Inferior parietal cortex (tissue), 1 donor: ENCODE results near the gene ZER1.

Experiments
- DNase-seq: peaks from one replicate; pipeline ENCODE4 v3.0.0-alpha.2; 2016; ENCODE audit errors: extremely low spot score

The ZER1 gene

DNA sequence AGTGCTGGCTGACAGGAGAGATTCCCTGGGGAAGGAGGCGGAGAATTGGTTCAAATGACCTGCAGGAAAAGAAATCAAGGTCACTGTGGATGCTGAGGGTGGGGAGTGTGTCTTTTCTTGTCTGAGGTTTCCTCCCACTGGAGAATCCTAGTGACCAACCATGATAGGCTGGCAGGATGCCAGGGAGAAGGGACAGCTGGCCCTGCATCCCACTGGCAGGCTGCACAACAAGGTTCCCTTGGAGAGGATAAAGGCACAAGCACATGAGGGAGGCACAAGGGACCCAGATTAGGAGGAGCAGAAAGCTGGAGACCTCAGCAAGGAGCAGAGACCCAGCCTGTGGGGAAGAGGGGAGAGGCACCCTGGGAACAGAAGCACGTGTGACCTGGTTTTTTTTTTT is 36.4 kb downstream of the ZER1 start:
- DNase-seq: peak; percentile 43

- peak; percentile 63 for DNase-seq
Observed at GRCh38 chr9:128733256-128733655, 38.5 kb downstream of the ZER1 start.

- no peak for DNase-seq
Observed at GRCh38 chr9:128732576-128732975, 39.2 kb downstream of the ZER1 start.

- no peak for DNase-seq
Observed at GRCh38 chr9:128731691-128732090, 40.0 kb downstream of the ZER1 start.

- DNase-seq: no peak
Observed at GRCh38 chr9:128731093-128731492, 40.6 kb downstream of the ZER1 start.

DNA sequence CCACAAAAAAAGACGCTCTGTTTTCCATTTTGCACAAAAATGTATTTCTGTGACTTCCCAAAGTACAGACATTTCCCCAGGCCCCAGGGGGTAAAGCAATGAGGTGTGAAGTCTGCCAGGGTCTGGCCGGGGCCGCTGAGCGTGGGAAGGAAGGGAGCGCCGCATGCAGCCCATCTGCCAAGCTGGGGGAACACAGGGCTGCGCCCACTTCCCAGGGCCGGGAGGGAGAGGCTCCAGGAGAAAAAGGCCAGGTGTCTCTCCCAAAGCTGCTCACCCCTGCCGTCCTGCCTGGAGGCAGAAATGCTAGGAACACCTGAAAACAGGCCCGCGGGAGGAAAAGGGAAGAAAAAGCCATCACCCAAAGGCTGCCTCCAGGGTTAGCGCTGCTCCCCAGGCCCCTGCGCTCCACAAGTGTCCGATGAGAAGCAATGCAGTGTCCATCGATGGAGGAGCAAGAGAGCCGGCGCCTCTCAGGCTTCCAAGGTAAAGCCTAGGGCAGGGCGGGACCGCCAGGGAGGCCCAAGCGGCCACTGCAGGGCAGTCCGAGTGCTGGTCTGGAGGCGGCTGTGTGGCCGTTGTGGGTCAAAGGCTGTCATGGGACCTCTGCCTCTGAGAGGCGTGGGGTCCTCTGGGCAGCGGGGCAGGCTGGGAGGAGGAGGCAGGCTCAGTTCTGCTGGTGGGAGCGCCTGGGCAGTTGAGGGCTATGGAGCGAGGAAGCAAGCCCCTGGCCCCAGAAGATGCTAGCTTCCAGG is 41.8 kb downstream of the ZER1 start:
- no peak for DNase-seq

GRCh38 chr9:128729302-128729701 is 42.4 kb downstream of the ZER1 start:
- DNase-seq: no peak

DNA sequence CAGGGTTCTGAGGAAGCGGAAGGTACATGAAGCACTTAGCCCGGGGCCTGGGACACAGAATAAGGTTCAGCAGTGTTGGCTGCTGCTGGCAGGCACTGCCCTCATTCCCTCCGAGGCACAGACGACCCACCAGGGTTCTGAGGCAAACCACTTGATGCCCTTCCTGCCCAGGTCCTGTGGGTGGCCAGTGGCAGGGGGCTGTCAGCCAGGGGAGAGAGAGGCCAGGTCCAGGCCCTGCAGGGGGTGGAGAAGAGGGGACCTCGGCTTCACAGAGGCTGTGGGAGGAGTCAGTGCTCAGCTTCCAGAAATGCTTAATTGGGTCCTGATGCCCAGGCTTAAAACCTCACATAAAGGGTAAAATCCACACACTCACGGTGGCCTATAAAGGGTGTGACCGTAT is 43.4 kb downstream of the ZER1 start:
- DNase-seq: no peak

DNA sequence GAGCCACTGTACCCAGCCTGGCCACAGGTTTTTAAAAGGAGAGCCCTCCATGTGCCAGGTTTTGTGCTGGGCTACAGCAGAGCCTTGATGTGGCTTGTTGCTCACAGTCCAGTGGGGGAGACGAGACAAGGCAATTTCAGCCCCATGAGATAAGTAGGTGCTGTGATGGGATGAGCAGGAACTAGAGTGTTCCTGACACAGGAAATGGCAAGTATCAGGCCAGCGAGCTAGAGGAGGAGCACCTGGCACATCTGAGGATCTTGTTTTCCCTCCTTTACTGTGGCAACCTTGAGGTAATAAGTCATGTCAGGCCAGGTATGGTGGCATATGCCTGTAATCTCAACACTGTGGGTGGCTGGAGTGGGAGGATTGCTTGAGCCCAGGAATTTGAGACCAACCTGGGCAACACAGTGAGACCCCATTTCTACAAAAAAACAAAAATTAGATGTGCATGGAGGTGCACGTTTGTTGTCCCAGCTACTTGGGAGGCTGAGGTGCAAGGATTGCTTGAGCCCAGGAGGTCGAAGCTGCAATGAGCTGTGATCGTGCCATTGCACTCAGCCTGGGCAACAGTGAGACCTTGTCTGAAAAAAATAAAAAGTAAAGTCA is 44.0 kb downstream of the ZER1 start:
- no peak for DNase-seq

DNA sequence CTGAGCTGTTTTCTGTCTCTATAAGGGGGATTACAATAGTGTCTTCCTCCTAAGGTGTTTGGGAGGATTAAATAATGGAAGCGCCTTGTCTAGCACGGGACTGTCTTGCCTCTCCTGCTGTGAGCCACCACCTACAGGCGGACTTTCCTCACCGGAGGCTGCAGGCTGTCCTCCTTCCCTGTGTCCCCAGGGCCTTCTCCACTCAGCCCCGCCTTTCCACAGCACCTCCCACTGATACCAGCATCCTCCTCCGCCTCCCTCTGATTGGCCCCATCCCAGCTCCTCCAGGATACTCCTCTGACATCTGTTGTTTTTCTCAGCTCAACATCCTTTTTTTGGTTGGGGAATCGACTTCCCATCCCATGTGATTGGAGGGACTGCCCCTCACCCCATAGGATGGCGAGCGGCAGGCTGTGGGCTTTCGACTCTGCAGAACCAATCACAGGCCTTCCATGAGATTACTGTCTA is 46.9 kb downstream of the ZER1 start:
- DNase-seq: peak; percentile 68

- peak; percentile 84 for DNase-seq
Observed at GRCh38 chr9:128723866-128724743, 47.6 kb downstream of the ZER1 start, which contains the start of gene ZDHHC12. Gene ZDHHC12, minus strand, starts transcription at chr9:128724127. Its CDS starts 34 bp downstream, at chr9:128724093.

DNA sequence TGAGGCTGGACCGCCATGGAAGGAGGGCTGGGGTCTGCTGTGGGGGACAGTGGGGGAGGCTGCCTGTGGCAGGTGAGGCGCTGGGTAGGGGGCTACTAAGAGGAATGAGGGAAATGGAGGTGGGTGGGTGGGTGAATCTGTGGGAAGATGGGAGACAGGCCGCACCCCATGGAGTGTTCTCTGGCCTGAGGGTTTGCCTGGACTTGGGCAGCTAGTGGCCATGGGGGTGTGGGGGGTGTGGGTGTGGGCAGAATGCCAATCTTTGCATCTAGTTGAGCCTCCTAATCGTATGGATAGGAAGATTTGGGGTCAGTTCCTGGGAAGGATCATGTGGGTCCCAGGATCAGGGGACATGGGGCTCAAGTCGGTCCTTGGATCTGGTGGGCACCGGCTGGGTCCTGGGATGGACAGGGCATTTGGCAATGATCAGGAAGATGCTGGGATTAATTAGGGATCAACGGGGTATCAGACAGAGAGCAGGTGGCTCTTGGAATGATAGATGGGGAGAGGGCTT is 48.3 kb downstream of the ZER1 start:
- no peak for DNase-seq

- DNase-seq: no peak
Observed at GRCh38 chr9:128722380-128723351, 49.1 kb downstream of the ZER1 start.

DNA sequence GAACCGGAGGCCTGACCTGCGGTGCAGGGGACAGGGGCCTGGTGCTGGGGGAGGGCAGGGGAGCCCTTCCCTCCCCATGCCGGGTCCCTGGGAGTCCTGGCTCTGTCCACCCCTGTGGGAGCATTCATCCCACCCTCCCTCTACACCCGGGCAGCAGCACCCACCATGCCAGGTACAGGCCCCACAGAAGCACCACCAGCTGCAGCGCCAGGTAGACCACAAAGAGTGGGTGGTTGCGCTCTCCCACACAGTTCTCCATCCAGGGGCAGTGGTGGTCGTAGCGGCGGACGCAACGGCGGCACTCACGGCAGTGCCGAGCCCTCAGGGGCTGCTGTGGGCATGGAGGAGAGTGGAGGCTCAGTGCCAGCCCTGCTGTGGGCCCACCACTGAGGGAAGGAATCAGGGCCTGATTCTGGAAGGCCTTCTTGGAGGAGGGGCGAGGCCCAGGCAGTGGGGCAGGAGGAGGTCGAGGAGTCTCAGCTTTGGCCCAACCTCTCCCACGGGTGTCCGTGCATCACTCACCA is 50.2 kb downstream of the ZER1 start:
- DNase-seq: no peak

- DNase-seq: no peak
Observed at GRCh38 chr9:128720841-128721486, 50.8 kb downstream of the ZER1 start.

- no peak for DNase-seq
Observed at GRCh38 chr9:128719919-128720605, 51.7 kb downstream of the ZER1 start.

- no peak for DNase-seq
Observed at GRCh38 chr9:128718475-128718874, 53.3 kb downstream of the ZER1 start.

GRCh38 chr9:128718047-128718446 is 53.7 kb downstream of the ZER1 start:
- DNase-seq: no peak

- no peak for DNase-seq
Observed at GRCh38 chr9:128716581-128717254, 55.0 kb downstream of the ZER1 start.
